ENCODE data around the gene MROH2A. TPM values are rescaled to one million over a fixed set of nuclear protein-coding genes. Genes with fewer than 3 reads are reported as not detected.
"Not testable (repeated sequence)": the region's sequence is repeated elsewhere in the genome, so short reads cannot be mapped to it uniquely, and the experiment has no call there.

MROH2A gene
- total RNA-seq (under 1 TPM in 2 of 7 donors, not detected in 5; 0.27 to 0.43 TPM), polyA plus RNA-seq (1 to 10 TPM in 1 of 3 donors, not detected in 2; 1.5 TPM)
- long read RNA-seq, donor 1 = 0 reads
- long read RNA-seq, donor 2 = 0 reads

DNA sequence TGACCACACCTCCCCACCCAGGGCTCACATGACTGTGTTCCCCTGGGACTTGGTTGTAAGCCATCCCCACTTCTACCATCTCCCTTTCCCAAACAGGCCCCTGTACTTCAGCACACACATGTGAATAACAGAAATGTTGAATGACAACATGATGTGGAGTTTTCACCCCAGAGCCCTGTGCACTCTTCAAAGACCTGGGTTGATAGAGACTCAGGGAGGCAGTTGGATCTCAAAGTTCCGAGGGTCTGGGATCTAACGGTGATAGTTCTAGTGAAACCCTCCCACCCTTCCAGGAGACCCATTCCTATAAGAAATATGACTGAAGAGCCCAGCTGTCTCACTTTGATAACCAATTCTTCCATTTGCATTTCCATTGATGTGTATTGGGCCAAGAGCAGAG is at the start of gene MROH2A:
Gene MROH2A (plus strand): TSS at position 301 of the 400 bp plus-strand sequence. CDS start 1,029 bp downstream, outside the sequence.
- 75 to 94% (median 89%) methylated on average over 2 of the region's 2 CpGs for WGBS, 5 donors

GRCh38 chr2:233728723-233729301 is 49.3 kb upstream of the MROH2A start, which contains the start of gene UGT1A3:
Gene UGT1A3, plus strand, starts transcription at chr2:233729042. Its CDS starts 85 bp downstream, at chr2:233729127.
- no peak within 1 kb of the TSS for H3K4me3 ChIP-seq
- H3K27ac ChIP-seq = no peak within 1 kb of the TSS
- peaks cover 0 to 12% (median 0%) of the 10 kb centered on the region in 7 donors for H3K27me3 ChIP-seq (replicated peaks in 1 of 7)
- WGBS, 5 donors = 78 to 92% (median 87%) methylated on average over 8 of the region's 8 CpGs
- no peaks in the 10 kb centered on the region for H3K36me3 ChIP-seq
- no peak for TF ChIP-seq POLR2A (IDR thresholded peaks at IDR 0.05)
- TF ChIP-seq CTCF (IDR thresholded peaks at IDR 0.05 in 8 of 11, conservative IDR thresholded peaks at IDR 0.05 in 3 of 11) = no peak
- TF ChIP-seq POLR2AphosphoS5 (IDR thresholded peaks at IDR 0.05) = no peak
- DNase-seq = no peak
- intact Hi-C loops (cut with DNase I; ENCODE audit: low total_unique reads) = no loop called here
- peaks cover 0 to 5% (median 0%) of the 10 kb centered on the region in 8 donors for H3K9me3 ChIP-seq
- no peaks in the 10 kb centered on the region for H3K4me1 ChIP-seq

More for the DNA sequence above, at the start of gene MROH2A:
- H3K9me3 ChIP-seq = peaks cover 0 to 26% (median 12%) of the 10 kb centered on the region in 8 donors
- no peaks in the 10 kb centered on the region for H3K4me1 ChIP-seq
- no peak within 1 kb of the TSS for H3K4me3 ChIP-seq
- no peak within 1 kb of the TSS for H3K27ac ChIP-seq
- no peaks in the 10 kb centered on the region for H3K36me3 ChIP-seq
- no peak for DNase-seq
- intact Hi-C loops (cut with DNase I; ENCODE audit: low total_unique reads) = no loop called here
- H3K27me3 ChIP-seq (replicated peaks in 1 of 7) = peaks cover 0 to 7% (median 0%) of the 10 kb centered on the region in 7 donors
- TF ChIP-seq POLR2AphosphoS5 (IDR thresholded peaks at IDR 0.05) (no peak), CTCF (IDR thresholded peaks at IDR 0.05 in 8 of 11, conservative IDR thresholded peaks at IDR 0.05 in 3 of 11) (no peak), POLR2A (IDR thresholded peaks at IDR 0.05) (no peak)

GRCh38 chr2:233736868-233737653 is 41.1 kb upstream of the MROH2A start:
- H3K27ac ChIP-seq; H3K4me3 ChIP-seq; H3K36me3 ChIP-seq; H3K9me3 ChIP-seq; intact Hi-C loops (cut with DNase I; ENCODE audit: low total_unique reads); H3K4me1 ChIP-seq; H3K27me3 ChIP-seq (replicated peaks in 1 of 7); DNase-seq: not testable (repeated sequence)
- 80 to 88% (median 86%) methylated on average over 13 to 14 of the region's 14 CpGs for WGBS, 5 donors

GRCh38 chr2:233740870-233741269 is 37.3 kb upstream of the MROH2A start:
- WGBS, 5 donors = 62 to 72% (median 71%) methylated on average over 2 of the region's 2 CpGs
- TF ChIP-seq CTCF (IDR thresholded peaks at IDR 0.05 in 8 of 11, conservative IDR thresholded peaks at IDR 0.05 in 3 of 11) (no peak), POLR2AphosphoS5 (IDR thresholded peaks at IDR 0.05) (no peak), POLR2A (IDR thresholded peaks at IDR 0.05) (no peak)
- no peaks in the 10 kb centered on the region for H3K36me3 ChIP-seq
- intact Hi-C loops (cut with DNase I; ENCODE audit: low total_unique reads) = no loop called here
- no peak overlapping the region for H3K4me3 ChIP-seq
- H3K9me3 ChIP-seq = no peaks in the 10 kb centered on the region
- H3K27me3 ChIP-seq (replicated peaks in 1 of 7) = peaks cover 0 to 10% (median 0%) of the 10 kb centered on the region in 7 donors
- no peaks in the 10 kb centered on the region for H3K4me1 ChIP-seq
- DNase-seq = no peak
- no peak overlapping the region for H3K27ac ChIP-seq

All from spleen (tissue), 13 donors.